A673 (cell line): ENCODE data around the gene HEXD.

Experiments
- EZH2 ChIP-seq: fragments of 200-600 bp; sonication (generic); IDR thresholded peaks from 2 replicates; pipeline ENCODE4 v1.6.1; 2017; ENCODE audit warnings: borderline replicate concordance, low read depth, mild to moderate bottlenecking, mixed read lengths, antibody characterized with exemption, low read length; ENCODE audit not compliant: poor library complexity, severe bottlenecking
- TF ChIP-seq, protein P1 (sequence below): fragments of 300-800, 200-600 bp; sonication (generic); conservative IDR thresholded peaks from 2 replicates; pipeline ENCODE4 v1.5.1; 2017; ENCODE audit warnings: low read depth, mild to moderate bottlenecking, antibody characterized with exemption, low read length, moderate library complexity, mixed read lengths

DNA sequence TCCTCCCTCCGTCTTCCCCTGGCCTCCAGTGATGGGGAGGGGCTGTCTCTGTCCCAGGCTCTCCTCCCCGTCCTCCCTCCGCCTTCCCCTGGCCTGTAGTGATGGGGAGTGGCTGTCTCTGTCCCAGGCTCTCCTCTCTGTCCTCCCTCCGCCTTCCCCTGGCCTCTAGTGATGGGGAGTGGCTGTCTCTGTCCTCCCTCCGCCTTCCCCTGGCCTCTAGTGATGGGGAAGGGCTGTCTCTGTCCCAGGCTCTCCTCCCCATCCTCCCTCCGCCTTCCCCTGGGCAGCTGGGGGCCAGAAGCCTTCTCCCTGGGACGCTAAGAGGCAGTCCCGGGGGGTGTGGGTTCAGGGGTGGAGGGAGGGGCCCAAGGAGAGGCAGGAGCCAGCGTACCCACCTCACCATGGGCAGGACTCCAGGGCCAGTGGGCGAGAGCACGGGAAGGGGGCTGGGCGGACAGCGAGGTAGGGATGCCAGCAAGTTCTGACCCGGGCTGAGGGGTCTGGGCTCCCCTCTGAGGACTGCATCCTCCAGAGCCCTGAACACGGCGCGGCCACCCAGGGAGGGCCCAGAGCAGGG is 31.8 kb upstream of the HEXD start:
- TF ChIP-seq, protein P1, sequence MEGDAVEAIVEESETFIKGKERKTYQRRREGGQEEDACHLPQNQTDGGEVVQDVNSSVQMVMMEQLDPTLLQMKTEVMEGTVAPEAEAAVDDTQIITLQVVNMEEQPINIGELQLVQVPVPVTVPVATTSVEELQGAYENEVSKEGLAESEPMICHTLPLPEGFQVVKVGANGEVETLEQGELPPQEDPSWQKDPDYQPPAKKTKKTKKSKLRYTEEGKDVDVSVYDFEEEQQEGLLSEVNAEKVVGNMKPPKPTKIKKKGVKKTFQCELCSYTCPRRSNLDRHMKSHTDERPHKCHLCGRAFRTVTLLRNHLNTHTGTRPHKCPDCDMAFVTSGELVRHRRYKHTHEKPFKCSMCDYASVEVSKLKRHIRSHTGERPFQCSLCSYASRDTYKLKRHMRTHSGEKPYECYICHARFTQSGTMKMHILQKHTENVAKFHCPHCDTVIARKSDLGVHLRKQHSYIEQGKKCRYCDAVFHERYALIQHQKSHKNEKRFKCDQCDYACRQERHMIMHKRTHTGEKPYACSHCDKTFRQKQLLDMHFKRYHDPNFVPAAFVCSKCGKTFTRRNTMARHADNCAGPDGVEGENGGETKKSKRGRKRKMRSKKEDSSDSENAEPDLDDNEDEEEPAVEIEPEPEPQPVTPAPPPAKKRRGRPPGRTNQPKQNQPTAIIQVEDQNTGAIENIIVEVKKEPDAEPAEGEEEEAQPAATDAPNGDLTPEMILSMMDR, result no peak
- TF ChIP-seq EZH2, result no peak
